Endothelial cell (in vitro differentiated cells): ENCODE results near the gene SOCS7. TPM values are rescaled to one million over a fixed set of nuclear protein-coding genes. Genes with fewer than 3 reads are reported as not detected.
A peak's percentile ranks its signal among the peaks of the same experiment; 100 is the strongest.

Experiments
- DNase-seq: peaks from one replicate; pipeline ENCODE4 v3.0.0; 2021; ENCODE audit warnings: low spot score
- H3K27ac Mint-ChIP-seq: one replicate; pipeline ENCODE4 v1.8.0; 2021; ENCODE audit warnings: mixed read lengths, inconsistent platforms; ENCODE audit not compliant: unreplicated experiment
- H3K27me3 Mint-ChIP-seq: one replicate; pipeline ENCODE4 v1.8.0; 2021; ENCODE audit warnings: mild to moderate bottlenecking, moderate library complexity, mixed read lengths, inconsistent platforms; ENCODE audit not compliant: unreplicated experiment
- H3K36me3 Mint-ChIP-seq: one replicate; pipeline ENCODE4 v1.8.0; 2021; ENCODE audit warnings: mild to moderate bottlenecking, low read depth, mixed read lengths, inconsistent platforms; ENCODE audit not compliant: unreplicated experiment
- H3K4me1 Mint-ChIP-seq: one replicate; pipeline ENCODE4 v1.8.0; 2021; ENCODE audit warnings: mild to moderate bottlenecking, mixed read lengths, inconsistent platforms; ENCODE audit not compliant: unreplicated experiment
- H3K4me3 Mint-ChIP-seq: one replicate; pipeline ENCODE4 v1.8.0; 2021; ENCODE audit warnings: mild to moderate bottlenecking, mixed read lengths, inconsistent platforms; ENCODE audit not compliant: unreplicated experiment
- H3K9me3 Mint-ChIP-seq: one replicate; pipeline ENCODE4 v1.8.0; 2021; ENCODE audit warnings: mixed read lengths, inconsistent platforms; ENCODE audit not compliant: unreplicated experiment
- total RNA-seq: library from RNA; stranded (reverse); fragmentation: NEBNext Ultra II Directional; extraction: Animal tissue kit (Norgen Biotek cat#: 25700); gene quantifications from one replicate; pipeline ENCODE4 v1.2.1, GENCODE V29; 2021; ENCODE audit not compliant: unreplicated experiment
- TF ChIP-seq, protein P1 (sequence below): fragments of 200-600 bp; sonication (generic); IDR thresholded peaks from one replicate; pipeline ENCODE4 v1.5.0; 2021; ENCODE audit warnings: antibody characterized with exemption; ENCODE audit not compliant: unreplicated experiment

The SOCS7 gene
- total RNA-seq, 1 donor from 2014 or later = 13.8 TPM

DNA sequence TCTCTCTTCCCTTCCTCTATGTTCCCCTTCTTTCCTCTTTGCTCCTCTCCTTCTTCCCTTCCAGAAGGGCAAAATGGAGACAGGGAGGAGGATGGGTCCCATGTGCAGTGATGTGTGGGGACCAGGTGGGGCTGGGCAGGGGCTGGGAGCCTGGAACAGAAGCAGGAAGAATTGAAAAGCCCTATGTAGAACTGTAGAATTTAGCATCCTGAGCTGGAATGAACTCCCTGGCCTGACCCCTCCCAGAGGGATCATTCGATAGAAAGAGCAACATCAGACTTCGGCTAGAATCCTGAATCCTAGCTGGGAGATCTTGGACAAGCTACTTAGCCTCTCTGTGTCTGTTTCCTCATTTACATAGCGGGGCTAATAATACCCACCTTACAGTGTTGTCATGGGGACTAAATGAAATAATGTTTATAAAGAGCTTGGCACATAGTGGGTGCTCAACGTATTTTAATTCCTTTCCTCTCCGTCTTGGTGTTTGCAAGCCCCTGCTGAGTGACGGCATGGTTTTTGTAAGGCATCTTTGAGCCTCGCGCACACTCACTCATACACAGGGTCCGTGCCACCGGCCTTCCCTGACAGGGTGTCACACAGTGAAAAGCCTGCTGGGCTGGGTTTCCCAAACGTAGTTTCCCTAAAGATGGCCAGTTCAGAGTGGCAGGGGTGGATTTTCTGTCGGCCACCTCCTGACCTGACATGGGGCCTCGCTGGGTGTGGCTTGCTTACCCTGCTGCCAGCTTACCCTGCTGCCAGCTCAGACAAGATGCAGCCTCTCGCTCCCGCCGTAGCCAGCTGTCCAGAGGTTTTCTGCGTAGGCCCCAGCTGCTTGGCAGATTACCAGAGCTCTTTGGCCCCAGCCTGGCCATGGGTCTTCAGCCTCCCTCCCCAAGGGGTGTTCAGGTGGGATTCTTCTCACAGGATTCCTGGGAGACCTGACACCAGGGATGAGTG is 70.5 kb downstream of the SOCS7 start:
- DNase-seq = no peak
- Mint-ChIP-seq H3K36me3 (no peaks in the 10 kb centered on the region), H3K27me3 (peaks cover 20% of the 10 kb centered on the region), H3K4me1 (peaks cover 30% of the 10 kb centered on the region), H3K4me3 (no peak overlapping the region), H3K27ac (no peak overlapping the region), H3K9me3 (no peaks in the 10 kb centered on the region)
- TF ChIP-seq, protein P1, sequence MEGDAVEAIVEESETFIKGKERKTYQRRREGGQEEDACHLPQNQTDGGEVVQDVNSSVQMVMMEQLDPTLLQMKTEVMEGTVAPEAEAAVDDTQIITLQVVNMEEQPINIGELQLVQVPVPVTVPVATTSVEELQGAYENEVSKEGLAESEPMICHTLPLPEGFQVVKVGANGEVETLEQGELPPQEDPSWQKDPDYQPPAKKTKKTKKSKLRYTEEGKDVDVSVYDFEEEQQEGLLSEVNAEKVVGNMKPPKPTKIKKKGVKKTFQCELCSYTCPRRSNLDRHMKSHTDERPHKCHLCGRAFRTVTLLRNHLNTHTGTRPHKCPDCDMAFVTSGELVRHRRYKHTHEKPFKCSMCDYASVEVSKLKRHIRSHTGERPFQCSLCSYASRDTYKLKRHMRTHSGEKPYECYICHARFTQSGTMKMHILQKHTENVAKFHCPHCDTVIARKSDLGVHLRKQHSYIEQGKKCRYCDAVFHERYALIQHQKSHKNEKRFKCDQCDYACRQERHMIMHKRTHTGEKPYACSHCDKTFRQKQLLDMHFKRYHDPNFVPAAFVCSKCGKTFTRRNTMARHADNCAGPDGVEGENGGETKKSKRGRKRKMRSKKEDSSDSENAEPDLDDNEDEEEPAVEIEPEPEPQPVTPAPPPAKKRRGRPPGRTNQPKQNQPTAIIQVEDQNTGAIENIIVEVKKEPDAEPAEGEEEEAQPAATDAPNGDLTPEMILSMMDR = no peak

DNA sequence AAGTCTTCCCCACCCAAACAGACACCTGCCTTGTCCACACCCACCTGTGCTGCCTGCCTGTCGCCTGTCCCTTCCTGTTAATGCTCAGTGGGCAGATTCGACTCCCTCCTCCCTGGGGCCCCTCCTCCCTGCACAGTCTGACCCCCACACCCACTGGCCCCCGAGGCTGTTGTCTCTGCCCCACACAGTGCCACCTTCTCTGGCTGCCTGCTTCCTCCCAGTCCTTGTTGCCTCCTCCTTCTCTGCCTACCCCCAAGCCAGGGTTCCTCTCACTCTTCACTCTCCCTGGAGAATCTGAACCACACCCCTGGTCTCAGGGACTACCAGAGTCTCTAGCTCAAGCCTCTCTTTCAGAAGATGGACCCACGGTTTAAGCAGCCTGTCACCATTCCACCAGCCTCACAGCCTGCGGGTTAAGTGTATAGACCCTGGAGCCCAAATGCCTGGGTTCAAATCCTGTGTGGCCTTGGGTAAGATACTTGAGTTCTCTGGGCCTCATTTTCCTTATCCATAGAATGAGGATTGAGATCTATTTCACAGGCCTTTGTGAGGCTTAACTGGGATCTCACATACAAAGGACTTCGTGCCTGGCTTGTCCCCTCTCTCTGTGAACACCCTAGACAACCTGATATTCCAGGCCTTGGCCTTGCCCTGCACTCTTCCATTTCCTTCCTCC is 72.8 kb downstream of the SOCS7 start:
- Mint-ChIP-seq H3K27ac (peak overlapping the region; percentile 61), H3K27me3 (peaks cover 21% of the 10 kb centered on the region), H3K9me3 (no peaks in the 10 kb centered on the region), H3K36me3 (no peaks in the 10 kb centered on the region), H3K4me3 (no peak overlapping the region), H3K4me1 (peaks cover 37% of the 10 kb centered on the region)
- no peak for DNase-seq
- TF ChIP-seq, protein P1 = no peak

DNA sequence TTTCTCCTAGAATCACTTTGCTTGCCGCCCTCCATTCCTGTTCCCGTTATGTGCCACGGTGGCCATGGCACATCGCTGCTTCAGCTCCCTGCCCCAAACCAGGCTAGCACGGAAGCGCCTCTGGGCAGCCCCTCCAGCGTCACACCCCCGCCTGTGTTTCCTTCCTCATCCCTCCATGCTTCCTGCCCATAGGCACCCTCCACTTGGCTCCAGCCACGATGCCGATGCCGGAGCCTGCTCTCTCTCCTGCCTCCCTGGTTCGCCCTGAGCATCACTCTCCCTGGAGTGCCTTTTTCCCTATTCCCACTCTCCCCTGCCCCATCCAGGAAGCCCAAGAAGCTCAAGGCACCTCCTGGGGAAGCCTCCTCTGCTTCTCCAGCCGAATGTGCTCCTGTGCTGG is 73.4 kb downstream of the SOCS7 start:
- no peaks in the 10 kb centered on the region for H3K36me3 Mint-ChIP-seq
- TF ChIP-seq, protein P1 = no peak
- no peak for DNase-seq
- H3K27ac Mint-ChIP-seq = peak overlapping the region; percentile 61
- peak overlapping the region; percentile 37 for H3K4me3 Mint-ChIP-seq
- H3K27me3 Mint-ChIP-seq = peaks cover 23% of the 10 kb centered on the region
- no peaks in the 10 kb centered on the region for H3K9me3 Mint-ChIP-seq
- peaks cover 43% of the 10 kb centered on the region for H3K4me1 Mint-ChIP-seq

DNA sequence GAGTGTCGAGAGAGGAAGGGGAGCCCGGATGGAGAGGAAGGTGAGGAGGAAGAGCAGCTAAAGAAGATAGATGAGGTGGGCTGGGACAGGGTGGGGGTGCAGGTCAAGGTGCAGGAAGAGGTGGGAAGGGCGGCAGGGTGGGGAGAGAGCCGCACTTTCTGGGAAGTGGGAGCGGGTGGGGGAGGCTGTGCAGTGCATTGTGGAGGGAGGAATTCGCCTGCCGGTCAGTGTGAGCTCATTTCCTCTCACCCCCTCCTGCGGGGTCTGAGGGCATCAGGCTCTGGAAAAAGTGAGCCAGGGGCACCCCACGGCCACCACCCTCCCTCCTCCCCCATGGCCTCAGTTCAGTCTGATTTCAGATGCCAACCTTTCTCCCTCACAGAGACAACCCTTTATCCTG is 74.1 kb downstream of the SOCS7 start:
- H3K9me3 Mint-ChIP-seq = no peaks in the 10 kb centered on the region
- H3K27me3 Mint-ChIP-seq = peaks cover 23% of the 10 kb centered on the region
- no peaks in the 10 kb centered on the region for H3K36me3 Mint-ChIP-seq
- TF ChIP-seq, protein P1 = no peak
- H3K4me3 Mint-ChIP-seq = no peak overlapping the region
- H3K4me1 Mint-ChIP-seq = peaks cover 48% of the 10 kb centered on the region
- H3K27ac Mint-ChIP-seq = peak overlapping the region; percentile 79
- DNase-seq = peak; percentile 49

DNA sequence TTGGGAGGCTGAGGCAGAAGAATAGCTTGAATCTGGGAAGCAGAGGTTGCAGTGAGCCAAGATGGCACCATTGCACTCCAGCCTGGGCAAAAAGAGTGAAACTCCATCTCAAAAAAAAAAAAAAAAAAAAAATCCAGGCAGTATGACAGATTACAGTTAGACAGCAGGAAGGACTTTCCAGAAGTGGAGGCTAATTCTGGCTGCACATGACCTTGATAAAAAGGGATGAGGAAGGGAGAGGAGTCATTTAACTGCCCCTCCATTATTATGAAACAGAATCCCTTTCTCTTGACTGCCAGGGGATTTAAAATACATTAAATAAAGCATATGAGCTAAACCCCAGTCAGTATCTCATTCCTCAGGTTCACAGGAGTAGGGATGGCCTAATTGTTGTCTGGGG is 74.8 kb downstream of the SOCS7 start:
- no peak for DNase-seq
- peaks cover 48% of the 10 kb centered on the region for H3K4me1 Mint-ChIP-seq
- peaks cover 23% of the 10 kb centered on the region for H3K27me3 Mint-ChIP-seq
- H3K4me3 Mint-ChIP-seq = no peak overlapping the region
- no peak overlapping the region for H3K27ac Mint-ChIP-seq
- no peaks in the 10 kb centered on the region for H3K36me3 Mint-ChIP-seq
- TF ChIP-seq, protein P1 = no peak
- no peaks in the 10 kb centered on the region for H3K9me3 Mint-ChIP-seq
